Testis (tissue), 5 donors: ENCODE data around the gene RECQL. TPM values are rescaled to one million over a fixed set of nuclear protein-coding genes. Genes with fewer than 3 reads are reported as not detected.

Source experiments
- DNase-seq: peaks from one replicate; pipeline ENCODE4 v3.0.0-alpha.2; 2019
- H3K27ac ChIP-seq, 2 donors: fragments of 200-600 bp; sonication (generic); one replicate each; pipeline ENCODE4 v1.5.1; 2019
- H3K27me3 ChIP-seq: fragments of 200-600 bp; sonication (generic); one replicate; pipeline ENCODE4 v1.5.1; 2019
- H3K36me3 ChIP-seq: fragments of 200-600 bp; sonication (generic); one replicate; pipeline ENCODE4 v1.5.1; 2017; ENCODE audit warnings: low read depth; ENCODE audit errors: missing control alignments
- H3K4me1 ChIP-seq: fragments of 200-600 bp; sonication (generic); one replicate; pipeline ENCODE4 v1.5.1; 2019
- H3K4me3 ChIP-seq, 2 donors: fragments of 200-600 bp; sonication (generic); one replicate each; pipeline ENCODE4 v1.5.1; 2017 to 2019
- H3K9me3 ChIP-seq: fragments of 200-600 bp; sonication (generic); one replicate; pipeline ENCODE4 v1.5.1; 2017
- POLR2A ChIP-seq: fragments of 450-650 bp; IDR thresholded peaks from one replicate; pipeline ENCODE4 v1.6.1; 2017; ENCODE audit warnings: antibody characterized with exemption, mild to moderate bottlenecking, moderate library complexity
- WGBS, 2 donors: methylation state at CpG; one replicate each; pipeline ENCODE4 v1.1.5; 2018; 5-methylcytosine and 5-hydroxymethylcytosine counted together
- intact Hi-C: fragments of 100-400 bp; cut with DNase I; formaldehyde crosslinking; loops from one replicate; pipeline ENCODE4 v1.15.1; 2023; ENCODE audit warnings: low total_unique reads
- long read RNA-seq, 2 donors: transcript quantifications; one replicate each; lab custom pipeline, GENCODE V29; 2026
- polyA plus RNA-seq: library from polyadenylated mRNA; stranded (reverse); fragments of 350-450 nt; fragmentation: Illumina TruSeq; extraction: RNeasy Lipid Tissue Mini Kit (QIAGEN cat#74804); gene quantifications from one replicate; pipeline ENCODE4 v1.2.3, GENCODE V29; 2014; ENCODE audit warnings: low read depth, low replicate concordance; ENCODE audit not compliant: insufficient read depth
- total RNA-seq, 2 donors: library from RNA; depleted of rRNA; stranded (reverse); fragments of >200 nt; gene quantifications; one replicate each; pipeline ENCODE4 v1.2.3, GENCODE V29; 2016
- TF ChIP-seq, protein P1 (sequence below), 3 experiments: fragments of 450-650 bp in 2 of 3; fragments of 200-600 bp in 1 of 3; sonication (generic) in 1 of 3; IDR thresholded peaks; one replicate each; pipeline ENCODE4 v1.5.1; 2016 to 2019; ENCODE audit warnings: antibody characterized with exemption in 3 of 3, mild to moderate bottlenecking in 2 of 3, moderate library complexity in 1 of 3

Gene RECQL, protein sequence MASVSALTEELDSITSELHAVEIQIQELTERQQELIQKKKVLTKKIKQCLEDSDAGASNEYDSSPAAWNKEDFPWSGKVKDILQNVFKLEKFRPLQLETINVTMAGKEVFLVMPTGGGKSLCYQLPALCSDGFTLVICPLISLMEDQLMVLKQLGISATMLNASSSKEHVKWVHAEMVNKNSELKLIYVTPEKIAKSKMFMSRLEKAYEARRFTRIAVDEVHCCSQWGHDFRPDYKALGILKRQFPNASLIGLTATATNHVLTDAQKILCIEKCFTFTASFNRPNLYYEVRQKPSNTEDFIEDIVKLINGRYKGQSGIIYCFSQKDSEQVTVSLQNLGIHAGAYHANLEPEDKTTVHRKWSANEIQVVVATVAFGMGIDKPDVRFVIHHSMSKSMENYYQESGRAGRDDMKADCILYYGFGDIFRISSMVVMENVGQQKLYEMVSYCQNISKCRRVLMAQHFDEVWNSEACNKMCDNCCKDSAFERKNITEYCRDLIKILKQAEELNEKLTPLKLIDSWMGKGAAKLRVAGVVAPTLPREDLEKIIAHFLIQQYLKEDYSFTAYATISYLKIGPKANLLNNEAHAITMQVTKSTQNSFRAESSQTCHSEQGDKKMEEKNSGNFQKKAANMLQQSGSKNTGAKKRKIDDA
- total RNA-seq (10 to 100 TPM; 15.2 to 21.6 TPM), polyA plus RNA-seq (9.8 TPM)
- long read RNA-seq, donor 1, transcript RECQL-204 (15 exons, 3,702 nt) = major isoform, 5 of 8 reads
- long read RNA-seq, donor 1, partial matches to known transcripts = 0 of 8 reads
- long read RNA-seq, donor 1, other reads (novel, unspliced or antisense) = 0 of 8 reads
- long read RNA-seq, donor 2, partial matches to known transcripts = 0 of 3 reads
- long read RNA-seq, donor 2, other reads (novel, unspliced or antisense) = 0 of 3 reads

DNA sequence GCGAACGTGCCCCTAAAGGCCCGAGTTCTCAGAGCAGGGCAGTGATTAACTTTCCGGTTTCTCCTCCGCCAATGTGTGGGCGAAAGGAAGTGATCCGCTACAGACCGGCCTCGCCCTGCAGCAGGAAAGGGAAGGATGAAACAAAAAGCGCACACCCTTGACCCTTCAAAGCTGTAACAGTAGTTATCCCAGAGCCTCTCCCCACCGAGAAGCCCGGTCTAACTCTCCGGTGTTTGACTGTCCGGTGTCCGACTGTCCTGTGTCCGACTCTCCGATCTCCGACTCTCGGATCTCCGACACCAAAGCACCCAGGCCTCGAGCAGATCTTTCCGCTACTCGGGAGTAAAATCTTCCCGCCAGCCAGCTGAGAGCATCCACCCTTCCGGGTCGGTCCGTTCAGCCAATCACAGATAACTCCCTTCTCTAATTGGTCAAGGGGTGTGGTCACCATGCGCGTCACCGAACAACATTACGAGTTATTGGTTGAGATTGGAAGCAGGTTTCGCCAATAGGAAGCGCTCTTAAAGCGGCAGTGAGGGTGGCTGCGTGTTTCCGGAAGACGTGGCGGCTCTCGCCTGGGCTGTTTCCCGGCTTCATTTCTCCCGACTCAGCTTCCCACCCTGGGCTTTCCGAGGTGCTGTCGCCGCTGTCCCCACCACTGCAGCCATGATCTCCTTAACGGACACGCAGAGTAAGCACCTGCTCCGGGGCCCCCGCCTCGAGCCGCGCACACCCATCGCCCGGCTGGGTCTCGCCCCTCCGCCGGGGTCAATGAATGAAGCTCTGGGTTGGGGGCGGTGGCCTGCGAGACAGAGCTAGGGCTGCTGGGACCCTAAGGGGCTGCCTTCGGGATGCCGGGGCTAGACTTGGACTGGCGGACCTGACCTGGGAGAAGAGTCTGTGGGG is at the start of gene RECQL, which contains the start of gene GOLT1B:
TSS of gene RECQL (minus strand) at position 378 of the 906 bp plus-strand sequence. CDS start 2,065 bp downstream, outside the sequence.
TSS of gene GOLT1B (plus strand) at position 532 of the 906 bp plus-strand sequence. CDS start at position 667, 135 bp downstream.
- no peaks in the 10 kb centered on the region for H3K36me3 ChIP-seq
- intact Hi-C loops = no loop called here
- peak within 1 kb of the TSS; percentile 76 to 97 for H3K4me3 ChIP-seq
- peak; percentile 98 for DNase-seq
- H3K9me3 ChIP-seq = no peaks in the 10 kb centered on the region
- H3K4me1 ChIP-seq = peaks cover 13% of the 10 kb centered on the region
- H3K27ac ChIP-seq = peak within 1 kb of the TSS; percentile 83 to 90
- H3K27me3 ChIP-seq = no peaks in the 10 kb centered on the region
- TF ChIP-seq, protein P1, sequence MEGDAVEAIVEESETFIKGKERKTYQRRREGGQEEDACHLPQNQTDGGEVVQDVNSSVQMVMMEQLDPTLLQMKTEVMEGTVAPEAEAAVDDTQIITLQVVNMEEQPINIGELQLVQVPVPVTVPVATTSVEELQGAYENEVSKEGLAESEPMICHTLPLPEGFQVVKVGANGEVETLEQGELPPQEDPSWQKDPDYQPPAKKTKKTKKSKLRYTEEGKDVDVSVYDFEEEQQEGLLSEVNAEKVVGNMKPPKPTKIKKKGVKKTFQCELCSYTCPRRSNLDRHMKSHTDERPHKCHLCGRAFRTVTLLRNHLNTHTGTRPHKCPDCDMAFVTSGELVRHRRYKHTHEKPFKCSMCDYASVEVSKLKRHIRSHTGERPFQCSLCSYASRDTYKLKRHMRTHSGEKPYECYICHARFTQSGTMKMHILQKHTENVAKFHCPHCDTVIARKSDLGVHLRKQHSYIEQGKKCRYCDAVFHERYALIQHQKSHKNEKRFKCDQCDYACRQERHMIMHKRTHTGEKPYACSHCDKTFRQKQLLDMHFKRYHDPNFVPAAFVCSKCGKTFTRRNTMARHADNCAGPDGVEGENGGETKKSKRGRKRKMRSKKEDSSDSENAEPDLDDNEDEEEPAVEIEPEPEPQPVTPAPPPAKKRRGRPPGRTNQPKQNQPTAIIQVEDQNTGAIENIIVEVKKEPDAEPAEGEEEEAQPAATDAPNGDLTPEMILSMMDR (IDR thresholded peaks at IDR 0.05) = no peak
- peak; percentile 22 for TF ChIP-seq POLR2A
- 0 to 1% methylated on average over 26 to 61 of the region's 61 CpGs for WGBS, 2 donors

DNA sequence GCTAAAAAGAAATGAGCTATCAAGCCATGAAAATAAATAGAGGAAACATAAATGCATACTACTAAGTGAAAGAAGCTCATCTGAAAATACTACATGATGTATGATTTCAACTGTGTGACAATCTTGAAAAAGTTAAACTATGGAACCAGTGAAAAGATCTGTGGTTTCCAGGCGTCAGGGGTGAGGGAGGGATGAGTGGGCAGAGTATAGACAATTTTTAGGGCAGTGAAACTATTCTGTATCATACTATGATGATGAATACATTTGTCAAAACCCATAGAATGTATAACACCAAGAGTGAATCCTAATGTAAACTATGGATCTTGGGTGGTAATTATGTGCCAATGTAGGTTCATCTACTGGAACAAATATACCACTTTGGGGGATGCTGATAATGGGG is 46.0 kb upstream of the RECQL start:
- intact Hi-C loops = no loop called here
- no peak for TF ChIP-seq POLR2A
- TF ChIP-seq, protein P1 (IDR thresholded peaks at IDR 0.05) = no peak
- no peaks in the 10 kb centered on the region for H3K36me3 ChIP-seq
- H3K27ac ChIP-seq = no peak overlapping the region
- no peaks in the 10 kb centered on the region for H3K27me3 ChIP-seq
- H3K4me1 ChIP-seq = no peaks in the 10 kb centered on the region
- no peaks in the 10 kb centered on the region for H3K9me3 ChIP-seq
- H3K4me3 ChIP-seq = no peak overlapping the region
- DNase-seq = no peak
- 81 to 82% methylated on average over 1 of the region's 1 CpG for WGBS, 2 donors

DNA sequence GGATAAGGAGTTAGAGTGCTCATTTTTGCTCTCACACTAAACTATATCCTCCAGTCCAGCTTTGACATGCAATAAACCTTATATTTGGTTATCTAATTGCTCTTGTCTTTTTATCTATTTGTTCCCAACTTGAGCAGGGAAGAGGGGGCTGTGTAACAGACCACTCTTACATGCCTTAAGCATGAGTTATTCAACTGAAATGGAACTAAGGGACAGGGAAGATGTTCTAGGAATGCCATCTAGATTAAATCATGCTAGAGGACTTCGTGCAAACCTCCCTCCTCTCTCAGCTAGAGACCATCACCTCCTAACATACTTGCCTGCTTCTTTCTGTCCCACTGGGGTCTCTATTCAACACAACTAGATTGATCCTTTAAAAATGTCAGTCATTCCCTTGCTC is 45.3 kb upstream of the RECQL start:
- TF ChIP-seq, protein P1 (IDR thresholded peaks at IDR 0.05) = no peak
- TF ChIP-seq POLR2A = no peak
- H3K4me3 ChIP-seq = no peak overlapping the region
- DNase-seq = no peak
- intact Hi-C loops = no loop called here
- H3K27me3 ChIP-seq = no peaks in the 10 kb centered on the region
- no peaks in the 10 kb centered on the region for H3K4me1 ChIP-seq
- no peaks in the 10 kb centered on the region for H3K36me3 ChIP-seq
- H3K9me3 ChIP-seq = no peaks in the 10 kb centered on the region
- H3K27ac ChIP-seq = no peak overlapping the region
- 0 to 25% methylated on average over 1 of the region's 1 CpG for WGBS, 2 donors

DNA sequence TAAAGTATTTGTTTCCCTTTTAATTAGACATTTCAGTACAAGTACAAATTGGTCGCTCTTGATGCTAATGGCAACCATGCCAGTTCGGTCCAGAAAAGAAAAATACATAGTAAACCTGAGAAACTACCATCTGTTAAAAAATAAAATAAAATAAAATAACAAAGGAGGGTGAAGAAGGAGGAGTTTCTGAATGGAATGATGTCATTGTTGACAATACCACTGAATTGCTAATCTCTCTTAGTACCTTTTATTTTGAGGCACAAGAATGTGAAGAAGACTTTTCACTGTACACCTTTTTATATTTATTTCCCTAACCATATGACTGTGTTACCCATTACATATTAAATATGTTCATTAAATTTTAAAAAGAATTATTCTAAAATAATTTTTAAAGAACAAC is 44.1 kb upstream of the RECQL start:
- no peaks in the 10 kb centered on the region for H3K27me3 ChIP-seq
- no peak overlapping the region for H3K4me3 ChIP-seq
- no peaks in the 10 kb centered on the region for H3K36me3 ChIP-seq
- 89 to 93% methylated on average over 2 of the region's 2 CpGs for WGBS, 2 donors
- H3K4me1 ChIP-seq = no peaks in the 10 kb centered on the region
- no peak for DNase-seq
- no peak for TF ChIP-seq POLR2A
- TF ChIP-seq, protein P1 (IDR thresholded peaks at IDR 0.05) = no peak
- H3K27ac ChIP-seq = no peak overlapping the region
- intact Hi-C loops = no loop called here
- H3K9me3 ChIP-seq = no peaks in the 10 kb centered on the region
